ENCODE data around the gene PLAC1.

The PLAC1 gene

GRCh38 chrX:134628663-134629062 is 29.6 kb downstream of the PLAC1 start:
- ATAC-seq = no peak
- TF ChIP-seq TSHZ2 (CRISPR knock-in tag; IDR thresholded peaks at IDR 0.05) = no peak
- TF ChIP-seq PATZ1 (CRISPR knock-in tag; IDR thresholded peaks at IDR 0.05; ENCODE audit: borderline replicate concordance) = no peak
- TF ChIP-seq OSR1 (CRISPR knock-in tag; IDR thresholded peaks at IDR 0.05) = no peak
- no peak for TF ChIP-seq ISL1 (CRISPR knock-in tag; IDR thresholded peaks at IDR 0.05)
- TF ChIP-seq CSRNP3 (CRISPR knock-in tag; IDR thresholded peaks at IDR 0.05) = no peak
- TF ChIP-seq PPARA (CRISPR knock-in tag; IDR thresholded peaks at IDR 0.05; ENCODE audit: borderline replicate concordance) = no peak
- TF ChIP-seq BACH2 (CRISPR knock-in tag; IDR thresholded peaks at IDR 0.05; ENCODE audit: borderline replicate concordance) = no peak
- TF ChIP-seq CREB5 (CRISPR knock-in tag; IDR thresholded peaks at IDR 0.05; ENCODE audit: low read depth) = no peak

- ATAC-seq = no peak
- no peak for TF ChIP-seq ZNF565 (CRISPR knock-in tag; conservative IDR thresholded peaks at IDR 0.05; ENCODE audit: low read depth)
- TF ChIP-seq TSHZ2 (CRISPR knock-in tag; IDR thresholded peaks at IDR 0.05) = no peak
- TF ChIP-seq RARB (CRISPR knock-in tag; IDR thresholded peaks at IDR 0.05) = no peak
- no peak for TF ChIP-seq SNAI2 (CRISPR knock-in tag; IDR thresholded peaks at IDR 0.05)
- TF ChIP-seq ZFP3 (CRISPR knock-in tag; IDR thresholded peaks at IDR 0.05) = no peak
- TF ChIP-seq TOX (CRISPR knock-in tag; IDR thresholded peaks at IDR 0.05; ENCODE audit: borderline replicate concordance) = no peak
- no peak for TF ChIP-seq ZNF70 (CRISPR knock-in tag; IDR thresholded peaks at IDR 0.05)
- TF ChIP-seq ARNTL (CRISPR knock-in tag; IDR thresholded peaks at IDR 0.05; ENCODE audit: borderline replicate concordance, low read depth) = no peak
Observed at GRCh38 chrX:134626434-134626833, 31.8 kb downstream of the PLAC1 start.

GRCh38 chrX:134625315-134625718 is 33.0 kb downstream of the PLAC1 start:
- no peak for ATAC-seq
- TF ChIP-seq ZNF565 (CRISPR knock-in tag; conservative IDR thresholded peaks at IDR 0.05; ENCODE audit: low read depth) = no peak
- TF ChIP-seq ZFP30 (CRISPR knock-in tag; IDR thresholded peaks at IDR 0.05) = no peak
- TF ChIP-seq BACH2 (CRISPR knock-in tag; IDR thresholded peaks at IDR 0.05; ENCODE audit: borderline replicate concordance) = no peak
- TF ChIP-seq PATZ1 (CRISPR knock-in tag; IDR thresholded peaks at IDR 0.05; ENCODE audit: borderline replicate concordance) = no peak
- TF ChIP-seq ZNF70 (CRISPR knock-in tag; IDR thresholded peaks at IDR 0.05) = no peak
- TF ChIP-seq CSDC2 (CRISPR knock-in tag; IDR thresholded peaks at IDR 0.05) = no peak
- no peak for TF ChIP-seq RARB (CRISPR knock-in tag; IDR thresholded peaks at IDR 0.05)
- no peak for TF ChIP-seq ZC3H10 (CRISPR knock-in tag; IDR thresholded peaks at IDR 0.05)
- TF ChIP-seq CSRNP3 (CRISPR knock-in tag; IDR thresholded peaks at IDR 0.05) = no peak
- TF ChIP-seq OSR1 (CRISPR knock-in tag; IDR thresholded peaks at IDR 0.05) = no peak
- TF ChIP-seq TSHZ2 (CRISPR knock-in tag; IDR thresholded peaks at IDR 0.05) = no peak
- TF ChIP-seq PPARA (CRISPR knock-in tag; IDR thresholded peaks at IDR 0.05; ENCODE audit: borderline replicate concordance) = no peak
- no peak for TF ChIP-seq GLIS3 (CRISPR knock-in tag; IDR thresholded peaks at IDR 0.05)
- TF ChIP-seq ISL1 (CRISPR knock-in tag; IDR thresholded peaks at IDR 0.05) = no peak
- TF ChIP-seq ZNF8 (CRISPR knock-in tag; IDR thresholded peaks at IDR 0.05) = no peak
- TF ChIP-seq ZFP3 (CRISPR knock-in tag; IDR thresholded peaks at IDR 0.05) = no peak
